ENCODE data around the gene PRODH. TPM values are rescaled to one million over a fixed set of nuclear protein-coding genes. Genes with fewer than 3 reads are reported as not detected.

Gene PRODH
- polyA plus RNA-seq, 3 donors = 14.7 to 25.2 (median 23.1) TPM

Other genes with a start within 250 kb of the PRODH start
- 10 to 100 TPM in 2 of 3 donors, 1 to 10 TPM in 1; 8.6 to 14.0 (median 10.1) TPM for gene DGCR6, start 30.0 kb downstream of the PRODH start, polyA plus RNA-seq (ENCODE audit: insufficient read length in 3 of 3)
- 10 to 100 TPM; 66.1 to 84.0 (median 72.6) TPM for gene DGCR2, start 186.1 kb upstream of the PRODH start, polyA plus RNA-seq (ENCODE audit: insufficient read length in 3 of 3)
- not detected for gene TSSK2, start 195.0 kb upstream of the PRODH start, polyA plus RNA-seq (ENCODE audit: insufficient read length in 3 of 3)
- gene ESS2, start 208.4 kb upstream of the PRODH start, polyA plus RNA-seq (ENCODE audit: insufficient read length in 3 of 3) = 10 to 100 TPM; 11.5 to 17.3 (median 15.7) TPM
- gene GSC2, start 214.0 kb upstream of the PRODH start, polyA plus RNA-seq (ENCODE audit: insufficient read length in 3 of 3) = not detected
- gene SLC25A1, start 242.4 kb upstream of the PRODH start, polyA plus RNA-seq (ENCODE audit: insufficient read length in 3 of 3) = 10 to 100 TPM; 61.9 to 97.7 (median 91.3) TPM

Data from renal cortex interstitium (tissue), 3 donors.